ENCODE results near the gene ANXA2.

ANXA2 gene

GRCh38 chr15:60369696-60370095, 28.1 kb downstream of the ANXA2 start:
- no peak for TF ChIP-seq PPARA (CRISPR knock-in tag; IDR thresholded peaks at IDR 0.05; ENCODE audit: borderline replicate concordance)
- no peak for ATAC-seq

- no peak for ATAC-seq
- TF ChIP-seq PPARA (CRISPR knock-in tag; IDR thresholded peaks at IDR 0.05; ENCODE audit: borderline replicate concordance): no peak
- TF ChIP-seq RARB (CRISPR knock-in tag; IDR thresholded peaks at IDR 0.05): no peak
- TF ChIP-seq POU6F1 (CRISPR knock-in tag; IDR thresholded peaks at IDR 0.05; ENCODE audit: borderline replicate concordance, low read depth): no peak
- no peak for TF ChIP-seq ZFP3 (CRISPR knock-in tag; IDR thresholded peaks at IDR 0.05)
- no peak for TF ChIP-seq TOX (CRISPR knock-in tag; IDR thresholded peaks at IDR 0.05; ENCODE audit: borderline replicate concordance)
- TF ChIP-seq TSHZ2 (CRISPR knock-in tag; IDR thresholded peaks at IDR 0.05): no peak
- no peak for TF ChIP-seq CSDC2 (CRISPR knock-in tag; IDR thresholded peaks at IDR 0.05)
- TF ChIP-seq ISL1 (CRISPR knock-in tag; IDR thresholded peaks at IDR 0.05): no peak
- no peak for TF ChIP-seq BACH2 (CRISPR knock-in tag; IDR thresholded peaks at IDR 0.05; ENCODE audit: borderline replicate concordance)
- TF ChIP-seq SNAI2 (CRISPR knock-in tag; IDR thresholded peaks at IDR 0.05): no peak
- TF ChIP-seq ZFP30 (CRISPR knock-in tag; IDR thresholded peaks at IDR 0.05): no peak
These were observed 33.2 kb downstream of the ANXA2 start for GRCh38 chr15:60364612-60364924.

GRCh38 chr15:60363903-60364611, 33.7 kb downstream of the ANXA2 start:
- ATAC-seq: no peak
- TF ChIP-seq TOX (CRISPR knock-in tag; IDR thresholded peaks at IDR 0.05; ENCODE audit: borderline replicate concordance) (peak; percentile 24; the same call in 1 of the 2 replicates), CREB5 (CRISPR knock-in tag; IDR thresholded peaks at IDR 0.05; ENCODE audit: low read depth) (no peak)

GRCh38 chr15:60363087-60363549, 34.7 kb downstream of the ANXA2 start:
- peak; percentile 42 for ATAC-seq
- TF ChIP-seq ZNF8 (CRISPR knock-in tag; IDR thresholded peaks at IDR 0.05) (no peak), ZNF565 (CRISPR knock-in tag; conservative IDR thresholded peaks at IDR 0.05; ENCODE audit: low read depth) (no peak), SNAI2 (CRISPR knock-in tag; IDR thresholded peaks at IDR 0.05) (no peak; the same call in 1 of the 2 replicates), TSHZ2 (CRISPR knock-in tag; IDR thresholded peaks at IDR 0.05) (peak; percentile 66; the same call in 1 of the 2 replicates), TOX (CRISPR knock-in tag; IDR thresholded peaks at IDR 0.05; ENCODE audit: borderline replicate concordance) (peak; percentile 75), ARNTL (CRISPR knock-in tag; IDR thresholded peaks at IDR 0.05; ENCODE audit: borderline replicate concordance, low read depth) (no peak), CSRNP3 (CRISPR knock-in tag; IDR thresholded peaks at IDR 0.05) (no peak; the same call in 1 of the 2 replicates), GLIS3 (CRISPR knock-in tag; IDR thresholded peaks at IDR 0.05) (0 out of 2 replicates have a peak, but pooled peaks have one; percentile 38), BACH2 (CRISPR knock-in tag; IDR thresholded peaks at IDR 0.05; ENCODE audit: borderline replicate concordance) (no peak), ZFP30 (CRISPR knock-in tag; IDR thresholded peaks at IDR 0.05) (no peak), PATZ1 (CRISPR knock-in tag; IDR thresholded peaks at IDR 0.05; ENCODE audit: borderline replicate concordance) (peak; percentile 77), ZNF70 (CRISPR knock-in tag; IDR thresholded peaks at IDR 0.05) (no peak), ZFP3 (CRISPR knock-in tag; IDR thresholded peaks at IDR 0.05) (no peak), OSR1 (CRISPR knock-in tag; IDR thresholded peaks at IDR 0.05) (no peak), PPARA (CRISPR knock-in tag; IDR thresholded peaks at IDR 0.05; ENCODE audit: borderline replicate concordance) (no peak), ZC3H10 (CRISPR knock-in tag; IDR thresholded peaks at IDR 0.05) (peak; percentile 85), POU6F1 (CRISPR knock-in tag; IDR thresholded peaks at IDR 0.05; ENCODE audit: borderline replicate concordance, low read depth) (no peak)

Measured in SK-N-SH treated with all-trans-retinoic acid at 6 μM for 48 hours (cell line).